IPS DF 19.7 (cell line): Measurements from ENCODE around the gene HELZ.
"Not testable (repeated sequence)": the region's sequence is repeated elsewhere in the genome, so short reads cannot be mapped to it uniquely, and the experiment has no call there.

Source experiments
- DNase-seq: peaks from one replicate; pipeline ENCODE4 v3.0.0-alpha.2; 2013; ENCODE audit warnings: low read depth, low spot score

Gene HELZ

GRCh38 chr17:67119102-67119501, 125.9 kb downstream of the HELZ start:
- no peak for DNase-seq

- DNase-seq, result no peak
Measured at GRCh38 chr17:67116045-67116575, 128.9 kb downstream of the HELZ start.

- no peak for DNase-seq
Measured at GRCh38 chr17:67115401-67115800, 129.6 kb downstream of the HELZ start.

GRCh38 chr17:67113486-67113885, 131.5 kb downstream of the HELZ start:
- DNase-seq, result no peak

GRCh38 chr17:67111808-67112207, 133.2 kb downstream of the HELZ start:
- no peak for DNase-seq

GRCh38 chr17:67111327-67111726, 133.7 kb downstream of the HELZ start:
- DNase-seq, result no peak

GRCh38 chr17:67110619-67111018, 134.4 kb downstream of the HELZ start:
- DNase-seq, result no peak

- no peak for DNase-seq
Measured at GRCh38 chr17:67109111-67109510, 135.9 kb downstream of the HELZ start.

GRCh38 chr17:67107811-67108775, 136.9 kb downstream of the HELZ start:
- DNase-seq, result no peak

GRCh38 chr17:67107171-67107570, 137.8 kb downstream of the HELZ start:
- no peak for DNase-seq

- DNase-seq, result no peak
Measured at GRCh38 chr17:67105213-67105612, 139.8 kb downstream of the HELZ start.

GRCh38 chr17:67104641-67105040, 140.4 kb downstream of the HELZ start:
- DNase-seq, result not testable (repeated sequence)

- no peak for DNase-seq
Measured at GRCh38 chr17:67098006-67098405, 147.0 kb downstream of the HELZ start.

GRCh38 chr17:67096609-67097008, 148.4 kb downstream of the HELZ start:
- DNase-seq, result no peak

GRCh38 chr17:67095803-67096202, 149.2 kb downstream of the HELZ start:
- DNase-seq, result no peak

- DNase-seq, result not testable (repeated sequence)
Measured at GRCh38 chr17:67095291-67095690, 149.7 kb downstream of the HELZ start.

GRCh38 chr17:67093348-67093747, 151.6 kb downstream of the HELZ start:
- no peak for DNase-seq

- DNase-seq, result not testable (repeated sequence)
Measured at GRCh38 chr17:67092710-67093109, 152.3 kb downstream of the HELZ start.

- DNase-seq, result no peak
Measured at GRCh38 chr17:67092291-67092690, 152.7 kb downstream of the HELZ start.

GRCh38 chr17:67090341-67090740, 154.7 kb downstream of the HELZ start:
- DNase-seq, result no peak

GRCh38 chr17:67088639-67089038, 156.4 kb downstream of the HELZ start:
- no peak for DNase-seq

GRCh38 chr17:67085406-67085805, 159.6 kb downstream of the HELZ start:
- DNase-seq, result no peak

- DNase-seq, result no peak
Measured at GRCh38 chr17:67082107-67082506, 162.9 kb downstream of the HELZ start.
